HepG2 (cell line): ENCODE data around the gene MYO16. TPM values are rescaled to one million over a fixed set of nuclear protein-coding genes. Genes with fewer than 3 reads are reported as not detected.

ENCODE experiments used
- ATAC-seq: fragments of 200-7000 bp; cut with Tn5 transposase; 3 replicates; pipeline ENCODE4 v1.9.1; 2020; ENCODE audit warnings: mild to moderate bottlenecking, moderate library complexity
- BruUV-seq: library from RNA; stranded (reverse); fragments of 400-500 nt; replicated peaks from 2 replicates; lab custom pipeline; 2021; lab: Mats Ljungman, UMichigan
- CTCF ChIA-PET: fragments of 300-600 bp; formaldehyde crosslinking; extraction: SDS; loops from one replicate; lab custom pipeline; 2021; ENCODE audit warnings: low total read pairs, inconsistent platforms, low intra/inter-chr PET ratio; lab: Yijun Ruan, JAX
- POLR2A ChIA-PET: fragments of 350-600 bp; sonication (Branson Sonifier 250); formaldehyde crosslinking; loops from one replicate; lab custom pipeline; 2020; ENCODE audit warnings: antibody characterized with exemption, inconsistent platforms; lab: Yijun Ruan, JAX
- DNase-seq: peaks from one replicate; pipeline ENCODE4 v3.0.0-alpha.2; 2015; ENCODE audit warnings: low spot score
- FAIRE-seq: peaks from 3 replicates; lab custom pipeline; 2011; peaks lifted over from hg19 to GRCh38; lab: Jason Lieb, UNC
- H2AFZ ChIP-seq: one replicate; pipeline ENCODE4 v1.6.1; 2011; ENCODE audit warnings: low read length, inconsistent platforms
- H3K27ac ChIP-seq: fragments of 300-600 bp; 3 replicates; pipeline ENCODE4 v1.8.0; 2011; ENCODE audit warnings: mixed run types, mild to moderate bottlenecking, mixed read lengths, low read length, inconsistent platforms; ENCODE audit not compliant: insufficient read depth; ENCODE audit errors: extremely low read length
- H3K27me3 ChIP-seq, 2 experiments: fragments of 200-600 bp in 1 of 2; 2 replicates in 1 of 2; 3 replicates in 1 of 2; pipeline versions ENCODE4 v1.6.0 to v1.8.0; 2011; ENCODE audit warnings: low read length in 2 of 2, mild to moderate bottlenecking in 2 of 2, moderate library complexity in 2 of 2, inconsistent platforms in 1 of 2; ENCODE audit not compliant: insufficient read depth in 2 of 2, control insufficient read depth in 1 of 2
- H3K36me3 ChIP-seq, 2 experiments: fragments of 200-600 bp in 1 of 2; replicated peaks in 1 of 2; 2 replicates in 1 of 2; 3 replicates in 1 of 2; pipeline versions ENCODE4 v1.5.1 to v1.8.0; 2011; ENCODE audit warnings: low read length in 2 of 2, inconsistent platforms in 1 of 2; ENCODE audit not compliant: insufficient read depth in 2 of 2, control insufficient read depth in 1 of 2
- H3K4me1 ChIP-seq: 2 replicates; pipeline ENCODE4 v1.5.1; 2012; ENCODE audit warnings: low read length, inconsistent platforms; ENCODE audit not compliant: insufficient read depth
- H3K4me2 ChIP-seq: 2 replicates; pipeline ENCODE4 v1.6.0; 2011; ENCODE audit warnings: low read depth, low read length, inconsistent platforms
- H3K4me3 ChIP-seq, 3 experiments: fragments of 200-600 bp in 1 of 3; sonication (generic), shearing (Covaris generic) in 1 of 3; replicated peaks in 1 of 3; 2 replicates each; pipeline ENCODE4 v1.5.1; 2011 to 2016; ENCODE audit warnings: low read length in 3 of 3, inconsistent platforms in 2 of 3, low read depth in 2 of 3, mild to moderate bottlenecking in 2 of 3, control low read depth in 1 of 3, mixed read lengths in 1 of 3; ENCODE audit not compliant: insufficient read depth in 1 of 3
- H3K79me2 ChIP-seq: one replicate; pipeline ENCODE4 v1.6.1; 2011; ENCODE audit warnings: low read length, inconsistent platforms; ENCODE audit not compliant: insufficient read depth
- H3K9ac ChIP-seq: 2 replicates; pipeline ENCODE4 v1.6.0; 2011; ENCODE audit warnings: mild to moderate bottlenecking, low read depth, low read length, inconsistent platforms; ENCODE audit not compliant: insufficient read depth
- H3K9me3 ChIP-seq: 2 replicates; pipeline ENCODE4 v1.5.1; 2012; ENCODE audit warnings: mild to moderate bottlenecking, low read length
- H4K20me1 ChIP-seq: 2 replicates; pipeline ENCODE4 v1.6.0; 2011; ENCODE audit warnings: inconsistent platforms, mild to moderate bottlenecking, low read length, moderate library complexity; ENCODE audit not compliant: insufficient read depth
- ELF4 ChIP-seq: sonication (generic); formaldehyde crosslinking; IDR thresholded peaks from 2 replicates; pipeline ENCODE4 v1.5.0; 2020; ENCODE audit warnings: missing genetic modification reagents, mild to moderate bottlenecking, moderate library complexity, borderline replicate concordance
- HHEX ChIP-seq: IDR thresholded peaks from 2 replicates; pipeline ENCODE4 v1.6.1; 2016; ENCODE audit warnings: control low read depth
- KAT7 ChIP-seq: IDR thresholded peaks from 2 replicates; pipeline ENCODE4 v1.6.1; 2018; ENCODE audit warnings: borderline replicate concordance, missing compliant biosample characterization
- NFATC3 ChIP-seq: sonication (generic); formaldehyde crosslinking; IDR thresholded peaks from 2 replicates; pipeline ENCODE4 v1.5.1; 2020; ENCODE audit warnings: mild to moderate bottlenecking, missing genetic modification reagents
- ZNF776 ChIP-seq: sonication (generic); formaldehyde crosslinking; IDR thresholded peaks from 2 replicates; pipeline ENCODE4 v1.4.0; 2020; ENCODE audit warnings: mild to moderate bottlenecking, missing genetic modification reagents
- WGBS: methylation state at CpG from one replicate; pipeline ENCODE4 v1.1.6; 2017; ENCODE audit warnings: low lambda C conversion rate; 5-methylcytosine and 5-hydroxymethylcytosine counted together
- in situ Hi-C: cut with HindIII; loops from 2 replicates; pipeline ENCODE4 v1.10.0; 2017; ENCODE audit warnings: low pct_unique_long_range_greater_than_20kb; ENCODE audit not compliant: extremely low pct_ligation_motif_present
- intact Hi-C: fragments of 100-400 bp; cut with micrococcal nuclease; formaldehyde crosslinking; loops from one replicate; pipeline ENCODE4 v1.10.0; 2022; ENCODE audit not compliant: unreplicated experiment
- polyA plus RNA-seq, 8 experiments: library from polyadenylated mRNA; depleted of rRNA in 3 of 8; stranded (reverse) in 7 of 8; unstranded in 1 of 8; fragments of >200 nt; fragmentation: Illumina TruSeq in 4 of 8; extraction: Trizol in 4 of 8; gene quantifications; 2 replicates each; pipeline versions ENCODE4 v1.2.1 to v1.2.3, GENCODE V29; 2011 to 2016; ENCODE audit warnings: low read depth in 4 of 8, missing spikeins in 1 of 8, mixed read lengths in 1 of 8; ENCODE audit not compliant: insufficient read depth in 1 of 8
- total RNA-seq, 5 experiments: library from RNA; depleted of rRNA; stranded (reverse); fragments of >200 nt; fragmentation: Illumina TruSeq; extraction: Trizol; gene quantifications; 2 replicates each; pipeline ENCODE4 v1.2.3, GENCODE V29; 2016; ENCODE audit warnings: low read depth in 1 of 5
- TF ChIP-seq, protein P1 (sequence below): sonication (generic); formaldehyde crosslinking; IDR thresholded peaks from 2 replicates; pipeline ENCODE4 v1.8.0; 2022; ENCODE audit warnings: low read depth, missing genetic modification reagents
- TF ChIP-seq, protein P2 (sequence below): sonication (generic); formaldehyde crosslinking; IDR thresholded peaks from 2 replicates; pipeline ENCODE4 v1.8.0; 2022; ENCODE audit warnings: mild to moderate bottlenecking, missing genetic modification reagents; ENCODE audit not compliant: insufficient replicate concordance

MYO16 gene
- total and polyA plus RNA-seq, 2 of the 13 experiments (the other 11 are each of a cell fraction or from before 2014, with no cell fraction given), result not detected

DNA sequence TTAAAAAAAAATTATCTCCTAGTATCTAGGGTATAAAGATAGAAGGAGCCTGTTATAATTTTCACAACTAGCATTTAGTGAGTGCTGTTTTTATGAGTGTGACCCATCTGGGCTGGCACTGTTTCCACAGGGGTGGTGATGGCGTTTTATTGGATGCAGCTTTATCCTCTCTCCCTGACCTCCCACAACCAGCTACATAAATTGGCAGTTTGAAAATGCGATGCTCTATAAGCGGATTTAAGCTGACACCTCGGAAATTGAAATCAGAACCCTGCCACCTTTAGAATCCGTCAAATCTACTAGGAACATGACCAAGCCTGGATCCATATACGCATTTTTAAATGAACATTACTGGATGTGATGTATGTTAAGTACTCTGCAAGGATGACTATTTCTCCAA, 44.9 kb downstream of the MYO16 start:
- no peak for FAIRE-seq
- Histone ChIP-seq H2AFZ (no peak overlapping the region), H3K27me3 (no peaks in the 10 kb centered on the region), H3K9ac (no peak overlapping the region), H3K36me3 (no peaks in the 10 kb centered on the region), H3K4me1 (no peaks in the 10 kb centered on the region), H3K27ac (no peak overlapping the region), H4K20me1 (no peaks in the 10 kb centered on the region), H3K4me2 (no peak overlapping the region), H3K4me3 (no peak overlapping the region), H3K79me2 (no peaks in the 10 kb centered on the region), H3K9me3 (peaks cover 6% of the 10 kb centered on the region)
- POLR2A ChIA-PET, result no interaction called here
- no peak for ATAC-seq
- TF ChIP-seq, protein P1, sequence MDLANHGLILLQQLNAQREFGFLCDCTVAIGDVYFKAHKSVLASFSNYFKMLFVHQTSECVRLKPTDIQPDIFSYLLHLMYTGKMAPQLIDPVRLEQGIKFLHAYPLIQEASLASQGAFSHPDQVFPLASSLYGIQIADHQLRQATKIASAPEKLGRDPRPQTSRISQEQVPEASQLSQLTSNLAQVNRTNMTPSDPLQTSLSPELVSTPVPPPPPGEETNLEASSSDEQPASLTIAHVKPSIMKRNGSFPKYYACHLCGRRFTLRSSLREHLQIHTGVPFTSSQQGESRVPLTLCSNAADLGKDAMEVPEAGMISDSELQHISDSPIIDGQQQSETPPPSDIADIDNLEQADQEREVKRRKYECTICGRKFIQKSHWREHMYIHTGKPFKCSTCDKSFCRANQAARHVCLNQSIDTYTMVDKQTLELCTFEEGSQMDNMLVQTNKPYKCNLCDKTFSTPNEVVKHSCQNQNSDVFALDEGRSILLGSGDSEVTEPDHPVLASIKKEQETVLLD (CRISPR knock-in tag), result no peak
- TF ChIP-seq ELF4 (CRISPR knock-in tag) (no peak), KAT7 (no peak), NFATC3 (CRISPR knock-in tag) (no peak), ZNF776 (no peak), HHEX (CRISPR knock-in tag) (no peak)
- TF ChIP-seq, protein P2, sequence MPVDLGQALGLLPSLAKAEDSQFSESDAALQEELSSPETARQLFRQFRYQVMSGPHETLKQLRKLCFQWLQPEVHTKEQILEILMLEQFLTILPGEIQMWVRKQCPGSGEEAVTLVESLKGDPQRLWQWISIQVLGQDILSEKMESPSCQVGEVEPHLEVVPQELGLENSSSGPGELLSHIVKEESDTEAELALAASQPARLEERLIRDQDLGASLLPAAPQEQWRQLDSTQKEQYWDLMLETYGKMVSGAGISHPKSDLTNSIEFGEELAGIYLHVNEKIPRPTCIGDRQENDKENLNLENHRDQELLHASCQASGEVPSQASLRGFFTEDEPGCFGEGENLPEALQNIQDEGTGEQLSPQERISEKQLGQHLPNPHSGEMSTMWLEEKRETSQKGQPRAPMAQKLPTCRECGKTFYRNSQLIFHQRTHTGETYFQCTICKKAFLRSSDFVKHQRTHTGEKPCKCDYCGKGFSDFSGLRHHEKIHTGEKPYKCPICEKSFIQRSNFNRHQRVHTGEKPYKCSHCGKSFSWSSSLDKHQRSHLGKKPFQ, result no peak
- no TSS peak for BruUV-seq
- WGBS, result 1% methylated on average over 6 of the region's 6 CpGs
- CTCF ChIA-PET, result no interaction called here
- DNase-seq, result no peak
- intact Hi-C loops, result no loop called here
- in situ Hi-C loops, result no loop called here
